Panc1 (cell line): ENCODE data around the gene SLC7A14.

Experiments
- CTCF ChIP-seq: fragments of 450-650 bp; IDR thresholded peaks from 2 replicates; pipeline ENCODE4 v1.5.1; 2017; ENCODE audit warnings: mild to moderate bottlenecking
- SIN3A ChIP-seq: IDR thresholded peaks from 2 replicates; pipeline ENCODE4 v1.6.1; 2012; ENCODE audit warnings: low read depth, mild to moderate bottlenecking, low read length, moderate library complexity, borderline replicate concordance; ENCODE audit not compliant: insufficient read depth
- TCF7L2 ChIP-seq: IDR thresholded peaks from 2 replicates; pipeline ENCODE4 v1.6.1; 2011; ENCODE audit warnings: mild to moderate bottlenecking, low read depth, low read length, inconsistent platforms
- TF ChIP-seq, protein P1 (sequence below), 2 experiments: IDR thresholded peaks; 2 replicates each; pipeline ENCODE4 v1.6.1; 2011 to 2012; ENCODE audit warnings: low read depth in 2 of 2, control low read depth in 1 of 2, low read length in 1 of 2, mild to moderate bottlenecking in 1 of 2, moderate library complexity in 1 of 2; ENCODE audit not compliant: insufficient read depth in 1 of 2

GRCh38 chr3:170500462-170500861, 85.4 kb downstream of the SLC7A14 start:
- no peak for TF ChIP-seq SIN3A
- no peak for TF ChIP-seq CTCF
- no peak for TF ChIP-seq TCF7L2
- TF ChIP-seq, protein P1, sequence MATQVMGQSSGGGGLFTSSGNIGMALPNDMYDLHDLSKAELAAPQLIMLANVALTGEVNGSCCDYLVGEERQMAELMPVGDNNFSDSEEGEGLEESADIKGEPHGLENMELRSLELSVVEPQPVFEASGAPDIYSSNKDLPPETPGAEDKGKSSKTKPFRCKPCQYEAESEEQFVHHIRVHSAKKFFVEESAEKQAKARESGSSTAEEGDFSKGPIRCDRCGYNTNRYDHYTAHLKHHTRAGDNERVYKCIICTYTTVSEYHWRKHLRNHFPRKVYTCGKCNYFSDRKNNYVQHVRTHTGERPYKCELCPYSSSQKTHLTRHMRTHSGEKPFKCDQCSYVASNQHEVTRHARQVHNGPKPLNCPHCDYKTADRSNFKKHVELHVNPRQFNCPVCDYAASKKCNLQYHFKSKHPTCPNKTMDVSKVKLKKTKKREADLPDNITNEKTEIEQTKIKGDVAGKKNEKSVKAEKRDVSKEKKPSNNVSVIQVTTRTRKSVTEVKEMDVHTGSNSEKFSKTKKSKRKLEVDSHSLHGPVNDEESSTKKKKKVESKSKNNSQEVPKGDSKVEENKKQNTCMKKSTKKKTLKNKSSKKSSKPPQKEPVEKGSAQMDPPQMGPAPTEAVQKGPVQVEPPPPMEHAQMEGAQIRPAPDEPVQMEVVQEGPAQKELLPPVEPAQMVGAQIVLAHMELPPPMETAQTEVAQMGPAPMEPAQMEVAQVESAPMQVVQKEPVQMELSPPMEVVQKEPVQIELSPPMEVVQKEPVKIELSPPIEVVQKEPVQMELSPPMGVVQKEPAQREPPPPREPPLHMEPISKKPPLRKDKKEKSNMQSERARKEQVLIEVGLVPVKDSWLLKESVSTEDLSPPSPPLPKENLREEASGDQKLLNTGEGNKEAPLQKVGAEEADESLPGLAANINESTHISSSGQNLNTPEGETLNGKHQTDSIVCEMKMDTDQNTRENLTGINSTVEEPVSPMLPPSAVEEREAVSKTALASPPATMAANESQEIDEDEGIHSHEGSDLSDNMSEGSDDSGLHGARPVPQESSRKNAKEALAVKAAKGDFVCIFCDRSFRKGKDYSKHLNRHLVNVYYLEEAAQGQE (IDR thresholded peaks at IDR 0.05; ENCODE audit: insufficient read depth in 1 of 2, low read depth in 2 of 2, low read length in 1 of 2) = no peak
